GM19467 (cell line): ENCODE data around the gene MARS1.
"Not testable (repeated sequence)": the region's sequence is repeated elsewhere in the genome, so short reads cannot be mapped to it uniquely, and the experiment has no call there.

Experiments used
- ATAC-seq: cut with Tn5 transposase; IDR thresholded peaks from one replicate; pipeline ENCODE4 v1.9.1; 2021; ENCODE audit warnings: mild to moderate bottlenecking, moderate library complexity; ENCODE audit not compliant: unreplicated experiment

The MARS1 gene

GRCh38 chr12:57487597-57488401 lies at the start of gene MARS1:
Gene MARS1 (plus strand): TSS chr12:57488068. CDS start chr12:57488091, 23 bp downstream.
- peak; percentile 99 for ATAC-seq

GRCh38 chr12:57438400-57438799 lies 49.5 kb upstream of the MARS1 start:
- no peak for ATAC-seq

DNA sequence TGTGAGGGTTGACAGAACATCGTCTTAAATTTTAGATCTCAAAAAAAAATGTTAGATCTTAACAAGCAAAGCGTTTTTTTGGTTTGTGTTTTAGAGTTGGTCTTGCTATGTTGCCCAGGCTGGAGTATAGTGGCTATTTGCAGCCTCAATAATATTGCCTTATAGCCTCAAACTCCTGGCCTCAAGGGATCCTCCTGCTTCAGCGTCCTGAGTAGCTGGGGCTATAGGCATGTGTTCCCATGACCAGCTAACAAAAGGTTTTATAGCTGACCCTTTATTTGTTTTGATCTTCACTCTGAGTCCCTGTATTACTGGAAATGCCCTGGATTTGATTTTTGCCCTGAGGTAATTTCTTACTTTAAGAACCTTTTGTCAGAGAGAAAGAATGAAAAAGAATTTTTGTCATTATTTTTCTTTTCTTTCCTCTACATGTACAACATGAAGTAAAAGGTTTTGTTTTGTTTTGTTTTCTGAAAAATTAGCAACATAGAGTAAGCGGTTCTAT lies 48.1 kb upstream of the MARS1 start:
- ATAC-seq = no peak

- not testable (repeated sequence) for ATAC-seq
These were observed 46.5 kb upstream of the MARS1 start for GRCh38 chr12:57441393-57441792.

- ATAC-seq = no peak
These were observed 45.9 kb upstream of the MARS1 start for GRCh38 chr12:57441846-57442427.

DNA sequence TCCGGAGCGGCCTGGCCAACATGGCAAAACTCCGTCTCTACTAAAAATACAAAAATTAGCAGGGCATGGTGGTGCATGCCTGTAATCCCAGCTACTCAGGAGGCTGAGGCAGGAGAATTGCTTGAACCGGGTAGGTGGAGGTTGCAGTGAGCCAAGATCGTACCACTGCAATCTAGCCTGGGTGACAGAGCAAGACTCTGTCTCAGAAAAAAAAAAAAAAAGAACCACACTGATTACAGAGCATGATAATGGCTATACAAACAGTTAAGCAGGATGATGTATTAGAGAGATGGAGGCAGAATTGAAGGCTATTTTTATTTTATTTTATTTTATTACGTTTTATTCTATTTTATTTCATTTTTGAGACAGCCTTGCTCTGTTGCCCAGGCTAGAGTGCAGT lies 43.5 kb upstream of the MARS1 start:
- not testable (repeated sequence) for ATAC-seq

DNA sequence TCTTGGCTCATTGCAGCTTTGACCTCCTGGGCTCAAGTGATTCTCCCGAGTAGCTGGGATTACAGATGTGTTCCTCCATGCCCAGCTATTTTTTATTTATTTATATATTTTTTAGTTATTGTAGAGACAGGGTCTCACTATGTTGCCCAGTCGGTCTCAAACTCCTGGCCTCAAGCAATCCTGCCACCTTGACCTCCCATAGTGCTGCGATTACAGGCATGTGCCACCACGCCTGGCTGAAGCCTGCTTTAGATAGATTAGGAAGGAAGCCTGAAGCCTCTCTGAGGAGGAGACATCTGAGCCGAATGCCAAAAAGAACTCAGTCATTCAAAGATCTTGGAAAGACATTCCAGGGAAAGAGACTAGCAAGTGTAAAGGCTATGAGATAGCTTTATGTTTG lies 43.1 kb upstream of the MARS1 start:
- no peak for ATAC-seq

DNA sequence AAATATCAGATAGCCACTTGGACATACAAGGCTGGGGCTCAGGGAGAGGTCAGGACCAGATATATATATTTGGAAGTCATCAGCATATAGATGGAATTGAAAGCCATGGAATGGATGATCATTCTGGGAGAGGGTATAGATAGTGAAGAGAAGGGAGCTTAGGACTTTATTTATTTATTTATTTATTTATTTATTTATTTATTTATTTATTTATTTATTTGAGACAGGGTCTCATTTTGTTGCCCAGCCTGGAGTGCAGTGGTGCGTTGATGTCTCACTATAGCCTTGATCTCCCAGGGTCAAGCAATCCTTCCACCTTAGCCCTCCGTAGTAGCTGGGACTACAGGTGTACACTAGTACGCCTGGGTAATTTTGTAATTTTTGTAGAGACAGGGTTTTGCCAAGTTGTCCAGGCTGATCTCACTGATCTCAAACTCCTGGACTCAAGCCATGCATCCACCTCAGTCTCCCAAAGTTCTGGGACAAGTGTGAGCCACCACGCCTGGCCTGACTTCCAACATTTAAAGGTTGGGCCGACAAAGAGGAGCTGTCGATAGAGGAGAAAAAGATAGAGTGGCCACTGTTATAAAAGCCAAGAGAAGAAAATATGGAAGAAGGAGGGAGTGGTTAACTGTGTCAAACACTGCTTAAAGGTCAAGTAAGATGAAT lies 41.4 kb upstream of the MARS1 start:
- no peak for ATAC-seq

DNA sequence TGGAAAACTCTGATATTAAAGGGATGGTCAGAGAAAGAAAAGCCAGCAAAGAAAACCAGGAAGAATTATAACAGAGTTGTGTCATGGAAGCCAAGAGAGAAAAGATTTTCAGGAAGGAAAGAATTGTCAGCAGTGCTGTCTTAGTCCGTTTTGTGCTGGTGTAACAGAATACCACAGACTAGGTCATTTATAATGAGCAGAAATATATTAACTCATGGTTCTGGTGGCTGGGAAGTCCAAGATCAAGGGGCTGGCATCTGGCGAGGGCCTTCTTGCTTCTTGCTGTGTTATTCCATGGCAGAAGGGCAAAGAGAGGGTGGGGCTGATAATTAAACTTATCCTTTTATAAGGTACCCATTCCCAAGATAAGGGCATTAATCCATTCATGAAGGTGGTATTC lies 39.2 kb upstream of the MARS1 start:
- ATAC-seq = no peak

- ATAC-seq = no peak
These were observed 38.5 kb upstream of the MARS1 start for GRCh38 chr12:57449375-57449774.

DNA sequence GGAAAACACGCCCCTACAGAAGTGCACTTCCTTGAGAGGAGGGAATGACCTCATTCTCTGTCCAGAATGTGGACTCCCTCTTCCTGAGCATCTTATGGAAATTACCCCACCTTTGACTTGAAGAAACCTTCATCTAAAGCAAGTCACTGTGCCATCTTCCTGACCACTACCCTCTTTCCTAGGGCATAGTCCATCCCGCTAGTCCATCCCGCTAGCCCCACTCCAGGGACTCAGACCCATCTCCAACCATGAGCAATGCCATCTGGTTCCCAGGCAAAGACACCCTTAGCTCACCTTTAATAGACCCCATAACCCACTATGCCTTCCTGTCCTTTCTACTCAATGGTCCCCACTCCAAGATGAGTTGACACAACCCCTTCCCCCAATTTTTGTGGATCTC lies 37.8 kb upstream of the MARS1 start:
- ATAC-seq = no peak

- ATAC-seq = no peak
These were observed 36.6 kb upstream of the MARS1 start for GRCh38 chr12:57451233-57451778.

DNA sequence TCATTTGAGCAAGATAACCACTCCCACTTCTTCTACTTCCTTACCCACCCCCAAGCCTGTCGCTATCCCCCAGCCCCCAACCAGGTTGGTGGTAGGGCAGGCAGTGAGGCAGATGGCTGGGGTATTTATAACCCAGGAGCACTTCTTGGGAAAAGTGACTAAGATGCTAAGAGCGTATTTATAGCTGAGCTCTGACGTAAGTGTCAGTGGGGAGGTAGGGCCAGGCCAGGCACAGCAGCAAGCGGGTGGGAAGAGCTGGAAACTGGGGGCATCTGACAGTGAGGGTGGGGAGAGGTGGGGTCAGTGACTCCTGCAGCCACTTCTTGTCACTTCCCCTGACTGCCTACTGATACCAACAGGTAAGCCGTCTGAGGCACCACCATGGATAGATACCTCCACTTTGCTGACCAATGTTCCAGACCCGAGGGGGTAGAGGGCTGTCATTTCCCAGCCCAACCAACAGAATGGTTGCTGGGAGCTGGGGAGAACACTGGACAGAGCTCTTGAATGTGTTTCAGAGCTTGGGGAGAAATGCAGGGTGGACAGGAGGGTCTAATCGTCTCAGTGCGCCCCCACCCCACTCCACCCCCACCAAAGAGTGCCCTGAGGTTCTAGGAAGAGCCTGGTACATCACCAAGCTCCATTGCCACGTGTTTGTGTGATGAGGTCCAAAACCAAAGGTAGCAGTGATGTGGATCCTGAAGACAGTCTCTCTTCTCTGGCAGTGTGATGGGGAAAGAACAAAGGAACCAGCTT lies 35.5 kb upstream of the MARS1 start:
- ATAC-seq = no peak

DNA sequence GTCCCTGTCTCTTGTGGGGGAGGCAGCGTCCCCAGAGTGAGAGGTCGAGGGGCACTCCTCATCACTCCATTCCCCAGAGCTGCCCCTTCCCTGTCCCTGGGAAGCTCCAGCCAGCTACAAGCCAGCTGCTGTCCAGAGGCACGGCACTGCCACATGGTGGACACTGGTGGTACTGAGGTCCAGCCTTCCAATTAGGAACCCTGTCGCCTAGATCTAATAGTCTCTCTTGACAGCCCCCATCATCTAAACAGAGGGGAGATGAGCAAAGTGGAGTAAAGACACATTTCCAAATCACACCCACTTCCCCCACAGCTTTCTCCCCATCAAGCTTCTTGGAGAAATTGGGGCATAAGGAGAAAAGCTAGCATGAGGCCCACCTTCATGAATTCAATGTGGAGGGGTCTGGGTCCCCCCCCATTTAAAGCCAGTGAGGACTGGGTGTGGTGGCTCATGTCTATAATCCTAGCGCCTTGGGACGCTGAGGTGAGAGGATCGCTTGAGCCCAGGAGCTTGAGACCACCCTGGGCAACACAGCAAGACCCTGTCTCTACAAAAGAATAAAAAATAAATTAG lies 34.8 kb upstream of the MARS1 start:
- no peak for ATAC-seq

DNA sequence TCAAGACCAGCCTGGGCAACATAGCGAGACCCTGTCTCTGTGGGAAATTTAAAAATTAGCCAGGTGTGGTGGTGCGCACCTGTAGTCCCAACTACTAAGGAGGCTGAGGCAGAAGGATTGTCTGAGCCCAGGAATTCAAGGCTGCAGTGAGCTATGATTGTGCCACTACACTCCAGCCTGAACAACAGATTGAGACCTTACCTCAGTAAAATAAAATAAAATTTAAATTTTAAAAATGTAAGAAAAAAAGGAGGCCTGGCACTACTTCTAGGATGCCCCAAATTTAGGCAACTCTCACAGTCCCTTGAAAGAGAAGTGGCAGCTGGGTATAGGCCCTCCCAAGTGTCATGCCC lies 33.7 kb upstream of the MARS1 start:
- no peak for ATAC-seq

DNA sequence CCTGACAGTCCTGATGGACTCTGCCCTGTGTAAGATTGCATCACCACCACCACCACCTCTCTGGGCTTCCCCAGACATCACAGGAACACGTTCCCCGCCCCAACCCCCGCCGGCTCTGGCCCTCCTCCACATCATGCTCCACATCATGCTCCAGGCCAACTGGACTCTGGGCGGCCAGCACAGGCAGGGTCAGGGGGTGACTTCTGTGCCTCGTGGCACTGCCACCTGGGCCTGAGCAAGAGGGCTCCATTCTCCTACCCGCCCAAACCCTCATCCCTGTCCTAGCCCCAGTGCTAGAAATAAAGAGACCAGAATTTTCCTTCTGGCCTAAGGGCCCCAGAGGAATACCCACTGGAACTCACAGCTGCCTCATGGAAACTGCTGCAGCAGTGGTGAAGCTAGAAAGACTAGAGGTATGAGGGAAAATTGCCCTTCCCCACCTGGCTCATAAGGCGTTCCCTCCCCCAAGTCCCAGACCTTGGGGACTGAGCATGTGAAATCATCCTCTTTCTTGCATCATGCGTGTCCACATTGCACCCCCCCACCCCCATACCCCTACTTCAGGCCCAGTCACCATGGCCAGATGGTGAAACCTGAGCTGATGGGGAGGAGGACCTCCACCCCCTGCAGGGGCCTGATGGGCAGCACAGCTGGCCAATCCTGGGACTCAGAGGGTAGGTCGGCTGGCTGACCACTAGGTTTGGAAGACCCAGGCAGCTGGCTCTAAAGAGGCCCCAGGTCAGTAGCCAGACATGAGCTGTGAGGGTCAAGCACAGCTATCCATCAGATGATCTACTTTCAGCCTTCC lies 33.1 kb upstream of the MARS1 start, which contains the start of gene INHBE:
Gene INHBE, plus strand, starts transcription at position 742 of the 808 bp plus-strand sequence. CDS start 230 bp downstream, outside the sequence.
- no peak for ATAC-seq

DNA sequence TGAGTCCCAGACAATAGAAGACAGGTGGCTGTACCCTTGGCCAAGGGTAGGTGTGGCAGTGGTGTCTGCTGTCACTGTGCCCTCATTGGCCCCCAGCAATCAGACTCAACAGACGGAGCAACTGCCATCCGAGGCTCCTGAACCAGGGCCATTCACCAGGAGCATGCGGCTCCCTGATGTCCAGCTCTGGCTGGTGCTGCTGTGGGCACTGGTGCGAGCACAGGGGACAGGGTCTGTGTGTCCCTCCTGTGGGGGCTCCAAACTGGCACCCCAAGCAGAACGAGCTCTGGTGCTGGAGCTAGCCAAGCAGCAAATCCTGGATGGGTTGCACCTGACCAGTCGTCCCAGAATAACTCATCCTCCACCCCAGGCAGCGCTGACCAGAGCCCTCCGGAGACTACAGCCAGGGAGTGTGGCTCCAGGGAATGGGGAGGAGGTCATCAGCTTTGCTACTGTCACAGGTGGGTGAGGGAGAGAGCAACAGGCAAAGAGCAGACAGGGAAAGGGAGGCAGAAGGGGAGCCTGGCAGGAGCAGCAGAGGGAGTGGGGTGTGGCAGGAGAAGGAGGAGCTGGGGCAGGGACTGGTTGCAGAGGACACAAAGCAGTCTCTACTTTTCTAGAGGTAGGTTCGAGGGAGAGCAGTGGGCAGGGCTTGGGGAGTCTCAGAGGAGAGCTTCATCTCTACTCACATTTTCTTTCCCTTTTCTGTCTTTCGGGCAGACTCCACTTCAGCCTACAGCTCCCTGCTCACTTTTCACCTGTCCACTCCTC lies 32.3 kb upstream of the MARS1 start:
- ATAC-seq = no peak

DNA sequence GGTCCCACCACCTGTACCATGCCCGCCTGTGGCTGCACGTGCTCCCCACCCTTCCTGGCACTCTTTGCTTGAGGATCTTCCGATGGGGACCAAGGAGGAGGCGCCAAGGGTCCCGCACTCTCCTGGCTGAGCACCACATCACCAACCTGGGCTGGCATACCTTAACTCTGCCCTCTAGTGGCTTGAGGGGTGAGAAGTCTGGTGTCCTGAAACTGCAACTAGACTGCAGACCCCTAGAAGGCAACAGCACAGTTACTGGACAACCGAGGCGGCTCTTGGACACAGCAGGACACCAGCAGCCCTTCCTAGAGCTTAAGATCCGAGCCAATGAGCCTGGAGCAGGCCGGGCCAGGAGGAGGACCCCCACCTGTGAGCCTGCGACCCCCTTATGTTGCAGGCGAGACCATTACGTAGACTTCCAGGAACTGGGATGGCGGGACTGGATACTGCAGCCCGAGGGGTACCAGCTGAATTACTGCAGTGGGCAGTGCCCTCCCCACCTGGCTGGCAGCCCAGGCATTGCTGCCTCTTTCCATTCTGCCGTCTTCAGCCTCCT lies 31.6 kb upstream of the MARS1 start:
- no peak for ATAC-seq
